K562 (cell line): ENCODE results near the gene NOVA1. TPM values are rescaled to one million over a fixed set of nuclear protein-coding genes. Genes with fewer than 3 reads are reported as not detected.

ENCODE experiments used
- ATAC-seq: fragments of 200-7000 bp; cut with Tn5 transposase; 3 replicates; pipeline ENCODE4 v1.9.1; 2020; ENCODE audit warnings: moderate library complexity
- BruUV-seq: library from RNA; stranded (reverse); fragments of 400-500 nt; replicated peaks from 2 replicates; lab custom pipeline; 2021; lab: Mats Ljungman, UMichigan
- CTCF ChIA-PET: fragments of 300-600 bp; formaldehyde crosslinking; extraction: SDS; loops from one replicate; lab custom pipeline; 2021; ENCODE audit warnings: low intra/inter-chr PET ratio; lab: Yijun Ruan, JAX
- POLR2A ChIA-PET: fragments of 300-600, 350-650 bp; sonication (Branson Sonifier 250); formaldehyde crosslinking; extraction: SDS; loops from one replicate; lab custom pipeline; 2021; ENCODE audit warnings: antibody characterized with exemption, inconsistent platforms; lab: Yijun Ruan, JAX
- DNase-seq, 4 experiments: peaks; one replicate each; pipeline versions ENCODE4 v3.0.0 to v3.0.0-alpha.2; 2011 to 2018; ENCODE audit warnings: low spot score in 3 of 4, mixed read lengths in 3 of 4; ENCODE audit errors: extremely low read depth in 1 of 4
- FAIRE-seq: peaks from 2 replicates; lab custom pipeline; 2011; peaks lifted over from hg19 to GRCh38; lab: Jason Lieb, UNC
- H2AFZ ChIP-seq: 2 replicates; pipeline ENCODE4 v1.6.0; 2011; ENCODE audit warnings: low read depth, low read length, control low read depth, inconsistent platforms
- H3K27ac ChIP-seq: fragments of 200-600 bp; 3 replicates; pipeline ENCODE4 v1.8.0; 2011; ENCODE audit warnings: low read depth, mild to moderate bottlenecking, control low read depth, inconsistent platforms, low read length, moderate library complexity, mixed read lengths; ENCODE audit errors: extremely low read depth
- H3K27me3 ChIP-seq, 2 experiments: fragments of 300-600 bp in 1 of 2; 2 replicates in 1 of 2; 3 replicates in 1 of 2; pipeline versions ENCODE4 v1.6.0 to v1.8.0; 2011; ENCODE audit warnings: inconsistent platforms in 2 of 2, low read length in 2 of 2, mild to moderate bottlenecking in 1 of 2, mixed read lengths in 1 of 2, moderate library complexity in 1 of 2; ENCODE audit not compliant: control insufficient read depth in 2 of 2, insufficient read depth in 2 of 2
- H3K36me3 ChIP-seq: fragments of 300-600 bp; 3 replicates; pipeline ENCODE4 v1.8.0; 2011; ENCODE audit warnings: mild to moderate bottlenecking, low read length, inconsistent platforms; ENCODE audit not compliant: control insufficient read depth, insufficient read depth
- H3K4me1 ChIP-seq, 2 experiments: fragments of 200-600 bp in 1 of 2; replicated peaks in 1 of 2; 2 replicates in 1 of 2; 3 replicates in 1 of 2; pipeline versions ENCODE4 v1.5.1 to v1.8.0; 2011; ENCODE audit warnings: inconsistent platforms in 2 of 2, low read length in 2 of 2, mild to moderate bottlenecking in 1 of 2, mixed read lengths in 1 of 2, moderate library complexity in 1 of 2; ENCODE audit not compliant: control insufficient read depth in 2 of 2, insufficient read depth in 2 of 2
- H3K4me2 ChIP-seq: 2 replicates; pipeline ENCODE4 v1.6.1; 2011; ENCODE audit warnings: low read length, control low read depth, inconsistent platforms, mixed read lengths; ENCODE audit not compliant: insufficient read depth
- H3K4me3 ChIP-seq: fragments of 200-600 bp; sonication (generic), shearing (Covaris generic); 2 replicates; pipeline ENCODE4 v1.5.1; 2016; ENCODE audit warnings: control low read depth, inconsistent platforms
- H3K79me2 ChIP-seq: fragments of 200-600 bp; 3 replicates; pipeline ENCODE4 v1.8.0; 2011; ENCODE audit warnings: low read length, inconsistent platforms; ENCODE audit not compliant: control insufficient read depth, insufficient read depth
- H3K9ac ChIP-seq, 2 experiments: 2 replicates each; pipeline versions ENCODE4 v1.6.0 to v1.6.1; 2011; ENCODE audit warnings: low read depth in 2 of 2, low read length in 2 of 2, control low read depth in 1 of 2, inconsistent platforms in 1 of 2, mild to moderate bottlenecking in 1 of 2, mixed read lengths in 1 of 2; ENCODE audit not compliant: insufficient read depth in 1 of 2
- H3K9me1 ChIP-seq: one replicate; pipeline ENCODE4 v1.6.0; 2011; ENCODE audit warnings: inconsistent platforms, mild to moderate bottlenecking, low read length, moderate library complexity; ENCODE audit not compliant: control insufficient read depth, insufficient read depth
- H3K9me3 ChIP-seq: replicated peaks from 2 replicates; pipeline ENCODE4 v1.5.1; 2011; ENCODE audit warnings: low read depth, low read length, inconsistent platforms; ENCODE audit not compliant: control insufficient read depth, insufficient read depth
- H4K20me1 ChIP-seq: replicated peaks from 2 replicates; pipeline ENCODE4 v1.6.1; 2011; ENCODE audit warnings: low read length, inconsistent platforms, mixed read lengths; ENCODE audit not compliant: control insufficient read depth, insufficient read depth
- FOXK2 ChIP-seq, 2 experiments: fragments of 450-650 bp; IDR thresholded peaks in 1 of 2; conservative IDR thresholded peaks in 1 of 2; 2 replicates each; pipeline ENCODE4 v1.6.1; 2016; ENCODE audit warnings: low read depth in 2 of 2, mild to moderate bottlenecking in 1 of 2
- OTX1 ChIP-seq: fragments of 450-650 bp; formaldehyde crosslinking; IDR thresholded peaks from 2 replicates; pipeline ENCODE4 v1.4.0; 2022; ENCODE audit warnings: mild to moderate bottlenecking
- SAP30 ChIP-seq: fragments of 200-600 bp; sonication (generic); IDR thresholded peaks from 2 replicates; pipeline ENCODE4 v1.6.1; 2012; ENCODE audit warnings: borderline replicate concordance, low read depth, mild to moderate bottlenecking, moderate library complexity, low read length, control low read depth, inconsistent platforms; ENCODE audit not compliant: insufficient read depth, poor library complexity, severe bottlenecking
- SMARCE1 ChIP-seq: fragments of 450-650 bp; IDR thresholded peaks from 2 replicates; pipeline ENCODE4 v1.7.1; 2016; ENCODE audit warnings: mild to moderate bottlenecking
- SRSF7 ChIP-seq: fragments of 200-400 bp; formaldehyde crosslinking; optimal IDR thresholded peaks from 2 replicates; pipeline ENCODE3; 2017; ENCODE audit warnings: mild to moderate bottlenecking, low read depth, low read length
- TCF3 ChIP-seq: sonication (generic); formaldehyde crosslinking; IDR thresholded peaks from 2 replicates; pipeline ENCODE4 v1.4.0; 2020; ENCODE audit warnings: mild to moderate bottlenecking, missing genetic modification reagents
- TRIM24 ChIP-seq, 2 experiments: fragments of 450-650 bp; IDR thresholded peaks; 2 replicates each; pipeline ENCODE4 v1.6.1; 2016
- ZFP36 ChIP-seq: fragments of 150-350 bp; IDR thresholded peaks from 2 replicates; pipeline ENCODE4 v1.6.1; 2018; ENCODE audit warnings: low read length, low read depth; ENCODE audit not compliant: partially characterized antibody
- ZNF282 ChIP-seq: sonication (generic); formaldehyde crosslinking; IDR thresholded peaks from 2 replicates; pipeline ENCODE4 v1.8.1; 2023; ENCODE audit warnings: missing genetic modification reagents
- WGBS: fragments of 100-300 bp; shearing (Covaris generic); methylation state at CpG from one replicate; pipeline ENCODE4 v1.1.6; 2016; ENCODE audit warnings: low coverage, mixed read lengths; ENCODE audit not compliant: insufficient coverage; ENCODE audit errors: missing lambda C conversion rate; 5-methylcytosine and 5-hydroxymethylcytosine counted together
- in situ Hi-C: fragments of 300-500 bp; cut with MboI; formaldehyde crosslinking; loops from 4 replicates; pipeline ENCODE4 v1.15.0; 2018; ENCODE audit warnings: inconsistent platforms, mixed read lengths
- intact Hi-C: fragments of 100-400 bp; cut with micrococcal nuclease; formaldehyde crosslinking; loops from 2 replicates; pipeline ENCODE4 v1.14.2; 2022
- polyA plus RNA-seq, 8 experiments: library from polyadenylated mRNA; depleted of rRNA in 4 of 8; stranded (reverse) in 5 of 8; unstranded in 3 of 8; fragments of >200 nt; fragmentation: Nextera tagmentation in 2 of 8; fragmentation: Illumina TruSeq in 1 of 8; extraction: Ambion mirVana in 2 of 8; extraction: Trizol in 1 of 8; gene quantifications; 2 replicates each; pipeline versions ENCODE4 v1.2.1 to v1.2.3, GENCODE V29; 2011 to 2014; ENCODE audit warnings: inconsistent platforms in 1 of 8, missing spikeins in 1 of 8
- total RNA-seq, 7 experiments: library from RNA; depleted of rRNA in 6 of 7; stranded (reverse); fragments of >200 nt in 6 of 7; fragmentation: Illumina TruSeq in 2 of 7; extraction: Trizol in 2 of 7; gene quantifications; 2 replicates each; pipeline versions ENCODE4 v1.2.1 to v1.2.3, GENCODE V29; 2011 to 2021; ENCODE audit warnings: low replicate concordance in 1 of 7

Gene NOVA1
- total and polyA plus RNA-seq, 9 of the 15 experiments (the other 6 are each of a cell fraction or from before 2014, with no cell fraction given): 0.01 TPM; not detected in 8

- FAIRE-seq: no peak
- CTCF ChIA-PET: no interaction called here
- no peak overlapping the region for H3K4me2 ChIP-seq
- H3K4me3 ChIP-seq: no peak overlapping the region
- no peaks in the 10 kb centered on the region for H3K9me3 ChIP-seq
- no peaks in the 10 kb centered on the region for H3K79me2 ChIP-seq
- H2AFZ ChIP-seq: no peak overlapping the region
- POLR2A ChIA-PET: no interaction called here
- TF ChIP-seq SAP30 (no peak), OTX1 (CRISPR knock-in tag) (no peak), FOXK2 (conservative IDR thresholded peaks at IDR 0.05 in 1 of 2, IDR thresholded peaks at IDR 0.05 in 1 of 2; ENCODE audit: low read depth in 2 of 2) (no peak)
- H3K36me3 ChIP-seq: no peaks in the 10 kb centered on the region
- no peaks in the 10 kb centered on the region for H3K9me1 ChIP-seq
- BruUV-seq: no TSS peak
- in situ Hi-C loops: no loop called here
- no peaks in the 10 kb centered on the region for H3K4me1 ChIP-seq
- H3K9ac ChIP-seq: no peak overlapping the region
- intact Hi-C loops: no loop called here
- no peaks in the 10 kb centered on the region for H4K20me1 ChIP-seq
- no peaks in the 10 kb centered on the region for H3K27me3 ChIP-seq
- DNase-seq: no peak
- no peak for ATAC-seq
- 0% methylated on average over 1 of the region's 1 CpG for WGBS
- H3K27ac ChIP-seq: no peak overlapping the region
Measured at GRCh38 chr14:26400373-26400772, 197.5 kb downstream of the NOVA1 start.

DNA sequence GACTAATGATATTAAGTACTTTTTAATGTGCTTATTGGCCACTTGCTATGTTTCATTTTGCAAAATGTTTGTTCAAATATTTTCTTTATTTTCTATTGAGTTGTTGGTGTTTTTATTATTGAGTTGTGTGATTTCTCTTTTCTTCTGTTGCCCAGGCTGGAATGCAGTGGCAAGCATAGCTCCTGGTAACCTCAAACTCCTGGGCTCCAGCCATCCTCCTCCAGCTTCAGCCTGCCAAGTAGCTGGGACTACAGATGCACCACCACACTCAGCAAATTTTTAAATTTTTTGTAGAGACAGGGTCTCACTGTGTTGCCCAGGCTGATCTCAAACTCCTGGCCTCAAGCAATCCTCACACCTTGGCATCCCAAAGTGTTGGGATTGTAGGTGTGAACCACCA lies 199.2 kb downstream of the NOVA1 start:
- no peaks in the 10 kb centered on the region for H3K9me3 ChIP-seq
- BruUV-seq: no TSS peak
- POLR2A ChIA-PET: no interaction called here

More for the DNA sequence above, 199.2 kb downstream of the NOVA1 start:
- ATAC-seq: no peak
- TF ChIP-seq ZNF282 (no peak), ZFP36 (no peak), SMARCE1 (no peak), TCF3 (CRISPR knock-in tag) (no peak), SRSF7 (no peak), TRIM24 (IDR thresholded peaks at IDR 0.05) (no peak)
- Histone ChIP-seq H3K9me1 (no peaks in the 10 kb centered on the region), H3K36me3 (no peaks in the 10 kb centered on the region), H2AFZ (no peak overlapping the region), H3K27me3 (no peaks in the 10 kb centered on the region), H3K27ac (no peak overlapping the region), H4K20me1 (no peaks in the 10 kb centered on the region), H3K4me3 (no peak overlapping the region), H3K79me2 (no peaks in the 10 kb centered on the region), H3K4me2 (no peak overlapping the region), H3K9ac (no peak overlapping the region), H3K4me1 (no peaks in the 10 kb centered on the region)
- in situ Hi-C loops (no loop called here), intact Hi-C loops (no loop called here)
- FAIRE-seq: no peak
- CTCF ChIA-PET: no interaction called here
- no peak for DNase-seq
